ENCODE measurements around the gene CES2. TPM values are rescaled to one million over a fixed set of nuclear protein-coding genes. Genes with fewer than 3 reads are reported as not detected.

Gene CES2
- total RNA-seq, 1 experiment from 2014 or later, result 45.5 TPM

- no peaks in the 10 kb centered on the region for H3K27me3 ChIP-seq (replicated peaks; ENCODE audit: control insufficient read depth, insufficient read depth, low read length)
- no peaks in the 10 kb centered on the region for H3K4me1 Mint-ChIP-seq (ENCODE audit: low read depth, unreplicated experiment)
- no peak overlapping the region for H3K4me3 Mint-ChIP-seq (ENCODE audit: unreplicated experiment)
- H3K4me3 ChIP-seq (ENCODE audit: low read depth, low read length), result no peak overlapping the region
- H3K9me3 Mint-ChIP-seq (ENCODE audit: unreplicated experiment), result no peaks in the 10 kb centered on the region
- no peaks in the 10 kb centered on the region for H3K36me3 Mint-ChIP-seq (ENCODE audit: insufficient read depth, unreplicated experiment)
- no peak for DNase-seq
- no peaks in the 10 kb centered on the region for H3K36me3 ChIP-seq (ENCODE audit: control insufficient read depth, insufficient read depth, low read length)
- H3K4me1 ChIP-seq, result 0 out of 2 replicates have a peak, but pooled peaks cover 5% of the 10 kb centered on the region
- CTCF ChIA-PET, result no interaction called here
- no peaks in the 10 kb centered on the region for H3K9me3 ChIP-seq
- POLR2A ChIA-PET, result no interaction called here
- H3K27ac Mint-ChIP-seq (ENCODE audit: unreplicated experiment), result no peak overlapping the region
- intact Hi-C loops (cut with micrococcal nuclease; ENCODE audit: unreplicated experiment), result no loop called here
- no peaks in the 10 kb centered on the region for H3K27me3 Mint-ChIP-seq (ENCODE audit: insufficient read depth, unreplicated experiment)
- no TSS peak for BruUV-seq (replicated peaks)
- no peak for TF ChIP-seq CTCF (IDR thresholded peaks at IDR 0.05; ENCODE audit: insufficient read depth in 1 of 2, low read depth in 1 of 2, low read length in 1 of 2, severe bottlenecking in 1 of 2, unreplicated experiment in 1 of 2)
Measured at GRCh38 chr16:66915041-66915440, 20.3 kb upstream of the CES2 start.

GRCh38 chr16:66916518-66916917 is 18.8 kb upstream of the CES2 start:
- Histone ChIP-seq H3K9me3 (no peaks in the 10 kb centered on the region), H3K27me3 (replicated peaks; ENCODE audit: control insufficient read depth, insufficient read depth, low read length) (no peaks in the 10 kb centered on the region), H3K36me3 (ENCODE audit: control insufficient read depth, insufficient read depth, low read length) (no peaks in the 10 kb centered on the region), H3K4me3 (ENCODE audit: low read depth, low read length) (no peak overlapping the region), H3K4me1 (no peaks in the 10 kb centered on the region)
- POLR2A ChIA-PET, result no interaction called here
- Mint-ChIP-seq H3K9me3 (ENCODE audit: unreplicated experiment) (no peaks in the 10 kb centered on the region), H3K4me1 (ENCODE audit: low read depth, unreplicated experiment) (no peaks in the 10 kb centered on the region), H3K36me3 (ENCODE audit: insufficient read depth, unreplicated experiment) (no peaks in the 10 kb centered on the region), H3K27me3 (ENCODE audit: insufficient read depth, unreplicated experiment) (no peaks in the 10 kb centered on the region), H3K27ac (ENCODE audit: unreplicated experiment) (no peak overlapping the region), H3K4me3 (ENCODE audit: unreplicated experiment) (no peak overlapping the region)
- no TSS peak for BruUV-seq (replicated peaks)
- intact Hi-C loops (cut with micrococcal nuclease; ENCODE audit: unreplicated experiment), result no loop called here
- no peak for TF ChIP-seq CTCF (IDR thresholded peaks at IDR 0.05; ENCODE audit: insufficient read depth in 1 of 2, low read depth in 1 of 2, low read length in 1 of 2, severe bottlenecking in 1 of 2, unreplicated experiment in 1 of 2)
- DNase-seq, result no peak
- CTCF ChIA-PET, result no interaction called here

- Mint-ChIP-seq H3K4me1 (ENCODE audit: low read depth, unreplicated experiment) (no peaks in the 10 kb centered on the region), H3K9me3 (ENCODE audit: unreplicated experiment) (no peaks in the 10 kb centered on the region), H3K4me3 (ENCODE audit: unreplicated experiment) (no peak overlapping the region), H3K27ac (ENCODE audit: unreplicated experiment) (no peak overlapping the region), H3K27me3 (ENCODE audit: insufficient read depth, unreplicated experiment) (no peaks in the 10 kb centered on the region), H3K36me3 (ENCODE audit: insufficient read depth, unreplicated experiment) (no peaks in the 10 kb centered on the region)
- no peaks in the 10 kb centered on the region for H3K36me3 ChIP-seq (ENCODE audit: control insufficient read depth, insufficient read depth, low read length)
- intact Hi-C loops (cut with micrococcal nuclease; ENCODE audit: unreplicated experiment), result no loop called here
- CTCF ChIA-PET, result interaction anchor here (1.1 to 1.7 kb wide), 2 partner anchors 7 to 13 kb away, joined by 3 to 4 read pairs; no protein-coding TSS in a partner anchor
- POLR2A ChIA-PET, result no interaction called here
- no peak for DNase-seq
- no TSS peak for BruUV-seq (replicated peaks)
- no peak for TF ChIP-seq CTCF (IDR thresholded peaks at IDR 0.05; ENCODE audit: insufficient read depth in 1 of 2, low read depth in 1 of 2, low read length in 1 of 2, severe bottlenecking in 1 of 2, unreplicated experiment in 1 of 2)
- no peak overlapping the region for H3K4me3 ChIP-seq (ENCODE audit: low read depth, low read length)
- H3K27me3 ChIP-seq (replicated peaks; ENCODE audit: control insufficient read depth, insufficient read depth, low read length), result no peaks in the 10 kb centered on the region
- no peaks in the 10 kb centered on the region for H3K9me3 ChIP-seq
- H3K4me1 ChIP-seq, result no peaks in the 10 kb centered on the region
Measured at GRCh38 chr16:66917741-66918140, 17.6 kb upstream of the CES2 start.

Data from Caco-2 (cell line).